Hepatocyte (in vitro differentiated cells): Measurements from ENCODE around the gene LAMA4. TPM values are rescaled to one million over a fixed set of nuclear protein-coding genes. Genes with fewer than 3 reads are reported as not detected.
A peak's percentile ranks its signal among the peaks of the same experiment; 100 is the strongest.

Experiments used
- DNase-seq: peaks from one replicate; pipeline ENCODE4 v3.0.0-alpha.2; 2016; ENCODE audit warnings: low spot score
- H2AFZ ChIP-seq: fragments of 200-600 bp; sonication (generic); 2 replicates; pipeline ENCODE4 v1.6.0; 2016; ENCODE audit warnings: antibody characterized with exemption, mild to moderate bottlenecking
- H3K27ac ChIP-seq: fragments of 200-600 bp; sonication (generic); 2 replicates; pipeline ENCODE4 v1.5.1; 2016; ENCODE audit warnings: mild to moderate bottlenecking
- H3K27me3 ChIP-seq: fragments of 200-600 bp; sonication (generic); 2 replicates; pipeline ENCODE4 v1.6.1; 2016
- H3K36me3 ChIP-seq: fragments of 200-600 bp; sonication (generic); replicated peaks from 2 replicates; pipeline ENCODE4 v1.5.1; 2016; ENCODE audit warnings: low read depth; ENCODE audit not compliant: insufficient read depth
- H3K4me1 ChIP-seq: fragments of 200-600 bp; sonication (generic); 2 replicates; pipeline ENCODE4 v1.5.1; 2016; ENCODE audit warnings: mild to moderate bottlenecking, moderate library complexity; ENCODE audit not compliant: insufficient read depth
- H3K4me2 ChIP-seq: fragments of 200-600 bp; sonication (generic); 2 replicates; pipeline ENCODE4 v1.6.0; 2016
- H3K4me3 ChIP-seq: fragments of 200-600 bp; sonication (generic); 2 replicates; pipeline ENCODE4 v1.5.1; 2016; ENCODE audit warnings: mild to moderate bottlenecking
- H3K79me2 ChIP-seq: fragments of 200-600 bp; sonication (generic); 2 replicates; pipeline ENCODE4 v1.6.0; 2017; ENCODE audit warnings: mild to moderate bottlenecking
- H3K9me2 ChIP-seq: fragments of 200-600 bp; sonication (generic); replicated peaks from 2 replicates; pipeline ENCODE4 v1.6.0; 2017; ENCODE audit warnings: mild to moderate bottlenecking; ENCODE audit not compliant: insufficient read depth
- H3K9me3 ChIP-seq: fragments of 200-600 bp; sonication (generic); 2 replicates; pipeline ENCODE4 v1.5.1; 2016; ENCODE audit warnings: low read depth, mild to moderate bottlenecking
- H4K20me1 ChIP-seq: fragments of 200-600 bp; sonication (generic); 2 replicates; pipeline ENCODE4 v1.6.0; 2016; ENCODE audit warnings: mild to moderate bottlenecking; ENCODE audit not compliant: insufficient read depth, poor library complexity, severe bottlenecking
- EZH2 ChIP-seq: fragments of 200-600 bp; sonication (generic); IDR thresholded peaks from 2 replicates; pipeline ENCODE4 v1.6.1; 2016; ENCODE audit warnings: antibody characterized with exemption, mild to moderate bottlenecking, borderline replicate concordance
- EZH2phosphoT487 ChIP-seq: fragments of 200-600 bp; sonication (generic); IDR thresholded peaks from one replicate; pipeline ENCODE4 v1.6.1; 2018; ENCODE audit warnings: antibody characterized with exemption, mild to moderate bottlenecking, low read depth, moderate library complexity; ENCODE audit not compliant: unreplicated experiment, severe bottlenecking
- WGBS: methylation state at CpG from one replicate; pipeline ENCODE4 v1.1.6; 2016; ENCODE audit warnings: low lambda C conversion rate; ENCODE audit errors: missing lambda C conversion rate; 5-methylcytosine and 5-hydroxymethylcytosine counted together
- polyA plus RNA-seq: library from polyadenylated mRNA; unstranded; fragments of >200 nt; fragmentation: Nextera tagmentation; extraction: Ambion mirVana; gene quantifications from 2 replicates; pipeline ENCODE4 v1.2.1, GENCODE V29; 2016
- total RNA-seq: library from RNA; depleted of rRNA; stranded (reverse); fragments of >200 nt; gene quantifications from 2 replicates; pipeline ENCODE4 v1.2.3, GENCODE V29; 2014
- TF ChIP-seq, protein P1 (sequence below): fragments of 200-600 bp; sonication (generic); IDR thresholded peaks from 2 replicates; pipeline ENCODE4 v1.5.1; 2016; ENCODE audit warnings: antibody characterized with exemption, mild to moderate bottlenecking; ENCODE audit not compliant: poor library complexity

LAMA4 gene
- 18.9 and 19.1 TPM in 2 replicates for total RNA-seq
- polyA plus RNA-seq = 8.4 and 14.1 TPM in 2 replicates

DNA sequence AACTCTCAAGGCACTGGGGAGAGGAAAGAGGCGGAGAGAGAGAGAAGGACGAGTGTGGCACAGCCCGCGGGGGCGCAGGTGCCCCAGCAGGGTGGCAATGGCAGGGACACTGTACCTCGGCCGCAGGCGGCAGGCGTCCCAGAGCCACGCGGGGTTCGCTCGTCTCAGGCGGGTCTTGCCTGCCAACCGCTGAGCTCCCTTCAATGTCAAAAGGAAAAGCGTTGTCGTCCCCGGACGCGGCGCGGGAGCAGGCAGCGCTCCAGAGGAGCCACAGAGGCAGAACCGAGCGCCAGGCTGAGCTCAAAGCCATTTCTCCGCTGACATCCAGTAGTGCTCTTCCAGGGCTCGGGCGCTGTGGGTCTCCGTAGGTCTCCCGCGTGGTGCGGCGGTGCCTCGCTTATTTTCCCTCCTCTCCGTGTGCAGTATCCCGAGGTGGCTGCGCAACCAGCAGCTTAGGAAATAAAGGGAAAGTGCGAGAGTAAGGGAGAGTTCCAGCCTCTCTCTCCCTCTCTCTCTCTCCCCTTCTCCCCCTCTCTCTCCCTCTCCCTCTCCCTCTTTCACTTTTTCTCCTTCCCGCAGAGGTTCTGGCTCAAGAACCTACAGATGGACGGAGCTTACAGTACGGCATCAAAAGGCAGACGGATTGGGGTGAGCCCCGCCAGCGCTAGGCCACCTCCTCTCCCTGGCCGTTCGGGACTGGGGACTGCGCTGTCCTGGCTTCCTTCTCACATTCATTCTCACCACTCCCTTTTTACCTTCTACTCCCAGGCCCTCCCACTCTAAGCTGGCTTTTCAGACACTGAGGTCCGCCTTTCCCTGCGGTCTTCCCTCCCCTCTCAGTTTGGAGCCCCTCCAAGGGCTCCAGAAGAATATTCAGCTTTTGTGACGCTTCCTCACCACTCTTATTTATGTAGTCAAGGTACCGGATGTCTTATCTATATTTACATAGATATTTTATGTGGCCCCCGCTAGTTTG, at the start of gene LAMA4:
Gene LAMA4, minus strand, starts transcription at position 727 of the 976 bp plus-strand sequence. Its CDS starts 417 bp downstream, at position 310.
- peak within 1 kb of the TSS; percentile 83 for H3K27ac ChIP-seq
- H3K9me3 ChIP-seq = no peaks in the 10 kb centered on the region
- no peaks in the 10 kb centered on the region for H3K36me3 ChIP-seq
- H4K20me1 ChIP-seq = no peaks in the 10 kb centered on the region
- peak; percentile 45 for DNase-seq
- H2AFZ ChIP-seq = peak within 1 kb of the TSS; percentile 53
- no peak for TF ChIP-seq EZH2
- TF ChIP-seq EZH2phosphoT487 = no peak
- TF ChIP-seq, protein P1, sequence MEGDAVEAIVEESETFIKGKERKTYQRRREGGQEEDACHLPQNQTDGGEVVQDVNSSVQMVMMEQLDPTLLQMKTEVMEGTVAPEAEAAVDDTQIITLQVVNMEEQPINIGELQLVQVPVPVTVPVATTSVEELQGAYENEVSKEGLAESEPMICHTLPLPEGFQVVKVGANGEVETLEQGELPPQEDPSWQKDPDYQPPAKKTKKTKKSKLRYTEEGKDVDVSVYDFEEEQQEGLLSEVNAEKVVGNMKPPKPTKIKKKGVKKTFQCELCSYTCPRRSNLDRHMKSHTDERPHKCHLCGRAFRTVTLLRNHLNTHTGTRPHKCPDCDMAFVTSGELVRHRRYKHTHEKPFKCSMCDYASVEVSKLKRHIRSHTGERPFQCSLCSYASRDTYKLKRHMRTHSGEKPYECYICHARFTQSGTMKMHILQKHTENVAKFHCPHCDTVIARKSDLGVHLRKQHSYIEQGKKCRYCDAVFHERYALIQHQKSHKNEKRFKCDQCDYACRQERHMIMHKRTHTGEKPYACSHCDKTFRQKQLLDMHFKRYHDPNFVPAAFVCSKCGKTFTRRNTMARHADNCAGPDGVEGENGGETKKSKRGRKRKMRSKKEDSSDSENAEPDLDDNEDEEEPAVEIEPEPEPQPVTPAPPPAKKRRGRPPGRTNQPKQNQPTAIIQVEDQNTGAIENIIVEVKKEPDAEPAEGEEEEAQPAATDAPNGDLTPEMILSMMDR = no peak
- peaks cover 8% of the 10 kb centered on the region for H3K4me1 ChIP-seq
- peaks cover 7% of the 10 kb centered on the region for H3K79me2 ChIP-seq
- H3K4me2 ChIP-seq = peak within 1 kb of the TSS; percentile 98
- 2% methylated on average over 51 of the region's 52 CpGs for WGBS
- H3K9me2 ChIP-seq = no peaks in the 10 kb centered on the region
- H3K4me3 ChIP-seq = peak within 1 kb of the TSS; percentile 52
- peaks cover 18% of the 10 kb centered on the region for H3K27me3 ChIP-seq

DNA sequence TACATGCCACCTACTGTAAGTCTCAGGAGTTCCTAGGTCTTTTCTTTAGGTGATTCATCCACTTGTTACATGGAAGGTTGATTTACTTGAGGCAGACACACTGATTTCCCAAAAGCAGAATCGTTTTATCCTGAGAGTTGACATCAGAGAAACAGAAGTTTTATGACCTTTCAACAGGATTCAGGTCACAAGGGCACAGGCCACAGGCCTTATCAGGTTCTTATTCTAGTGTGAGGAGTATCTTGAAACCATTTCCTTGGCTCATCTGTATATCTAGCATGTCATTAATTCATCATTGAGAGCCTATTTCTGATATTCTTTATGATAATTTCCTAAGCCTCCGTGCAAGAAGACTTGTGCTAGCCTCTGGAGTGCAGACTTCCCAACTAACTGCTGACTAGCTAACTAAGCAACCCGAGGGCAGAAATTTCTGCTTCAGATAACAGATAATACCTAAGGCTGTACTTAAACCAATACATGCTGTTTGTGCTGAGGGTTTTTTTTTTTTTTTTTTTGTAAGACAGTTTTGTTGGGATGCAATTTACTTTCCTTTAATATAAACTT, 47.9 kb upstream of the LAMA4 start:
- no peak overlapping the region for H3K27ac ChIP-seq
- TF ChIP-seq, protein P1 = no peak
- TF ChIP-seq EZH2phosphoT487 = no peak
- TF ChIP-seq EZH2 = no peak
- no peaks in the 10 kb centered on the region for H4K20me1 ChIP-seq
- no peaks in the 10 kb centered on the region for H3K27me3 ChIP-seq
- no peak for DNase-seq
- 34% methylated on average over 3 of the region's 3 CpGs for WGBS
- H3K4me2 ChIP-seq = no peak overlapping the region
- no peak overlapping the region for H3K4me3 ChIP-seq
- no peaks in the 10 kb centered on the region for H3K36me3 ChIP-seq
- H3K79me2 ChIP-seq = no peaks in the 10 kb centered on the region
- H2AFZ ChIP-seq = no peak overlapping the region
- peaks cover 16% of the 10 kb centered on the region for H3K4me1 ChIP-seq
- no peaks in the 10 kb centered on the region for H3K9me3 ChIP-seq
- no peaks in the 10 kb centered on the region for H3K9me2 ChIP-seq

GRCh38 chr6:112300896-112301295, 46.5 kb upstream of the LAMA4 start:
- no peak overlapping the region for H3K4me2 ChIP-seq
- H3K9me3 ChIP-seq = no peaks in the 10 kb centered on the region
- no peak for TF ChIP-seq EZH2phosphoT487
- no peak for TF ChIP-seq EZH2
- TF ChIP-seq, protein P1 = no peak
- H3K79me2 ChIP-seq = no peaks in the 10 kb centered on the region
- no peaks in the 10 kb centered on the region for H4K20me1 ChIP-seq
- peaks cover 16% of the 10 kb centered on the region for H3K4me1 ChIP-seq
- DNase-seq = no peak
- H3K36me3 ChIP-seq = no peaks in the 10 kb centered on the region
- H3K27ac ChIP-seq = no peak overlapping the region
- no peak overlapping the region for H3K4me3 ChIP-seq
- no peak overlapping the region for H2AFZ ChIP-seq
- no peaks in the 10 kb centered on the region for H3K27me3 ChIP-seq
- no peaks in the 10 kb centered on the region for H3K9me2 ChIP-seq
